Choroid plexus epithelial cell (primary cell): ENCODE data around the gene MED13.

Experiments used
- DNase-seq: peaks from one replicate; pipeline ENCODE4 v3.0.0-alpha.2; 2010; ENCODE audit warnings: low read depth
- H3K4me3 ChIP-seq: 2 replicates; pipeline ENCODE4 v1.5.1; 2011; ENCODE audit warnings: low read depth, mild to moderate bottlenecking, control low read depth, low read length, moderate library complexity
- CTCF ChIP-seq: conservative IDR thresholded peaks from 2 replicates; pipeline ENCODE4 v1.5.1; 2011; ENCODE audit warnings: low read depth, mild to moderate bottlenecking, control low read depth, inconsistent platforms, low read length, moderate library complexity

Gene MED13

GRCh38 chr17:61968757-61969156, 96.3 kb downstream of the MED13 start:
- no peak overlapping the region for H3K4me3 ChIP-seq
- no peak for TF ChIP-seq CTCF
- DNase-seq, result no peak

- no peak for TF ChIP-seq CTCF
- no peak overlapping the region for H3K4me3 ChIP-seq
- peak; percentile 19 for DNase-seq
Measured at GRCh38 chr17:61967729-61968128, 97.3 kb downstream of the MED13 start.

- no peak for TF ChIP-seq CTCF
- no peak overlapping the region for H3K4me3 ChIP-seq
- no peak for DNase-seq
Measured at GRCh38 chr17:61966191-61966590, 98.9 kb downstream of the MED13 start.

GRCh38 chr17:61955619-61956018, 109.5 kb downstream of the MED13 start:
- H3K4me3 ChIP-seq, result no peak overlapping the region
- DNase-seq, result no peak
- TF ChIP-seq CTCF, result no peak

- DNase-seq, result no peak
- no peak overlapping the region for H3K4me3 ChIP-seq
- TF ChIP-seq CTCF, result no peak
Measured at GRCh38 chr17:61947367-61948078, 117.6 kb downstream of the MED13 start.

- no peak overlapping the region for H3K4me3 ChIP-seq
- no peak for DNase-seq
Measured at GRCh38 chr17:61946359-61946758, 118.7 kb downstream of the MED13 start.

More at GRCh38 chr17:61946359-61946758, 118.7 kb downstream of the MED13 start:
- TF ChIP-seq CTCF, result no peak
